ENCODE data around the gene TMEM225B. TPM values are rescaled to one million over a fixed set of nuclear protein-coding genes. Genes with fewer than 3 reads are reported as not detected.
A peak's percentile ranks its signal among the peaks of the same experiment; 100 is the strongest.

The TMEM225B gene
- polyA plus RNA-seq, 1 donor from 2014 or later, result 1.6 TPM

DNA sequence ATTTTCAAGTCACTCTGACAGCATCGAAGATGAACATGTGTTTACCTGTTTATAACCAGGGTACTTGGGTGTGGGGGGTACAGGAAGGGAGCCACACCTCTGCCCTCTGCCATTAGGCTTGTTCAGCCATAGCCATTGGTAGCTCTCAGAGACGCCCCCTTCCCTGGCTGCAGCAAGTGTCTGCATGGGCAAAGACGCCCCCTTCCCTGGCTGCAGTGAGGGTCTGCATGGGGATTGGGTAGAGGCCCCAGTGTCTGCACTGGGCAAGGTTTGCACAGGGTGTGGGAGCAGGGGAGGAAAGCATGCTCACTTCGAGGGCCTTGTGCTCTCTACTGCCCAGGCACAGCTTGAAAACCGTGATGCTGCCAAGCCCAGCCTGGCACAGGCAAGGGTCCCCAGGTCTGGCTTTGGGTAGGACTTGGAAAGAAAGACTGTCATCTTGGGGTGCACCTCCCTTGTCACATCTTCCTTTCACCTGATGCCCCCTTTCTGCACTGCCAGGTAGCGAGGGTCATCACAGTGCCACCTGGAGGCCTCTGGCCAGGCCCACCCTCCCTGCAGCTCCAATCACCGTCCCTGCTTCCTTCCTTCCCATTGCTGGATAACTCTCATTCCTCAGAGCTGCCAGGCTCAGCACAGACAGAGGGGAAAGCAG is 3.7 kb downstream of the TMEM225B start:
- Mint-ChIP-seq H3K27me3 (no peaks in the 10 kb centered on the region), H3K27ac (no peak overlapping the region), H3K9me3 (no peaks in the 10 kb centered on the region), H3K4me3 (no peak overlapping the region), H3K36me3 (no peaks in the 10 kb centered on the region), H3K4me1 (no peaks in the 10 kb centered on the region)

DNA sequence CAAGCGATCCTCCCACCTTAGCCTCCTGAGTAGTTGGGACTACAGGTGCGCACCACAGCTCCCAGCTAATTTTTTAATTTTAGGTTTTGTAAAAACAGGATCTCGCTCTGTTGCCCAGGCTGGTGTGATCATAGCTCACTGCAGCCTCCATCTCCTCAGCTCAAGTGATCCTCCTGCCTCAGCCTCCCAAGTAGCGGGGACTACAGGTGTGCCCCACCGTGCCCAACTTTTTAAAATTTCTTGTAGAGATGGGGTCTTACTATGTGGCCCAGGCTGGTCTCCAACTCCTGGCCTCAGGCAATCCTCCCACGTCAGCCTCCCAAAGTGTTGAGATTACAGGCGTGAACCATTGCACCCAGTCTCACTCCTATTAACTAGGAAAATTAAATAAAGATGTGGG is 7.5 kb downstream of the TMEM225B start:
- no peak overlapping the region for H3K4me3 Mint-ChIP-seq
- no peaks in the 10 kb centered on the region for H3K9me3 Mint-ChIP-seq
- H3K4me1 Mint-ChIP-seq, result no peaks in the 10 kb centered on the region
- H3K27me3 Mint-ChIP-seq, result peaks cover under 1% of the 10 kb centered on the region
- no peaks in the 10 kb centered on the region for H3K36me3 Mint-ChIP-seq
- no peak overlapping the region for H3K27ac Mint-ChIP-seq

- H3K36me3 Mint-ChIP-seq, result no peaks in the 10 kb centered on the region
- H3K4me1 Mint-ChIP-seq, result no peaks in the 10 kb centered on the region
- H3K27me3 Mint-ChIP-seq, result peaks cover 4% of the 10 kb centered on the region
- no peak overlapping the region for H3K27ac Mint-ChIP-seq
- no peaks in the 10 kb centered on the region for H3K9me3 Mint-ChIP-seq
- no peak overlapping the region for H3K4me3 Mint-ChIP-seq
Measured at GRCh38 chr7:99606531-99606930, 8.5 kb downstream of the TMEM225B start.

DNA sequence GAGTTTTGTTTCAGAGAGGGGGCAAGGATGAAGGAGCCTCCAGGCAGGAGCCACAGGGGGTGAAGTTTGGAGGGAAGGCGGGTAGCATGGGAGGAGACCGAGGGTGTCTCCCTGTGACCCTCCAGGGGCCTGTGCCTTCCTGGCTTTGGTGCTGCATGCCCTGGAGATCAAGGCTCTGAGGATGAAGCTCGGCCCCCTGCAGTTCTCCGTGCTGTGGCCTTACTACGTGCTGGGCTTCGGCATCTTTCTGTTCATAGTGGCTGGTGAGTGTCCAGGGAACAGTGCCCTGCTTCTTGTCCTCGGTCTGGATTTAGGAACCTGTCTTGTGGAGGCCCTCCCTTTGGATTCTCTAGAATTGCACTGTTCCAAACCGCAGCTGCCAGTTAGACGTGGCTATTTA is 9.5 kb downstream of the TMEM225B start:
- Mint-ChIP-seq H3K27me3 (peaks cover 4% of the 10 kb centered on the region), H3K27ac (no peak overlapping the region), H3K9me3 (no peaks in the 10 kb centered on the region), H3K36me3 (no peaks in the 10 kb centered on the region), H3K4me1 (no peaks in the 10 kb centered on the region), H3K4me3 (no peak overlapping the region)

DNA sequence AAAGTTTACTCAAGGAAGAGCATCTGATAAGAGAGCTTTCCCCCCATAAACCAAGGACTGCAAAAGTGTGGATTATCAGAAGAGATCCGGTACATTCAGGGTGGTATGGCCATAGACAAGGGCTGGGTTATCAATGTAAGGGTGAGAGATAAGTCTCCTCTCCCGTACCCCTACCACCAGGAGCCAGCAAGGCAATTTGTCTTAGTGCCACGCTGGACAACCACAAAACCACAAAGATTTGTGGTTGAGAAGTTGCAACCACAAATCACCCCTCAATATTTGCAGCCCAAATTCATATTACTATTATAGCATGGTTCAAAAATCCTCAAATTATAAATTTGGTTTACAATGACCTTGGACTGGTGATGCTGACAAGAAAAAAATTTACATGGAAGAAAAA is 16.4 kb downstream of the TMEM225B start:
- H3K4me1 Mint-ChIP-seq, result peaks cover 23 to 39% (median 27%) of the 10 kb centered on the region in 3 donors
- H3K27me3 Mint-ChIP-seq, result peaks cover 4% of the 10 kb centered on the region
- peak overlapping the region in 1 of 4 donors; percentile 97 for H3K4me3 Mint-ChIP-seq
- no peaks in the 10 kb centered on the region for H3K36me3 Mint-ChIP-seq
- H3K9me3 Mint-ChIP-seq, result no peaks in the 10 kb centered on the region
- H3K27ac Mint-ChIP-seq, result peak overlapping the region in 2 of 3 donors; percentile 23 to 33

DNA sequence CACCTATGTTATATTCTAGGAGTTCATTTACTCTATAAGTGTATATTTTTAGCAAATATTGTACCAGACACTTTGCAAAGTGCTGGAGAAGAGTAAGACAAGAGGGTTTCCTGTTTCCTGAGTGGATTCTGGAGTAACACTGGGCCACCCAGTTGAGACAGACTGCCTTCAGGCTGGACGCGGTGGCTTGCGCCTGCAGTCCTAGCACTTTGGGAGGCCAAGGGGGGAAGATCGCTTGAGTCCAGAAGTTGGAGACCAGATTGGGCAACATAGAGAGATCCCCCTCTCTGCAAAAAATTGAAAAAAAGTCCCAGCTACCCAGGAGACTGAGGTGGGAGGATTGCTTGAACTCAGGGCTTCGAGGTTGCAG is 17.9 kb downstream of the TMEM225B start:
- H3K27ac Mint-ChIP-seq, result peak overlapping the region; percentile 39 to 75 (median 52)
- no peaks in the 10 kb centered on the region for H3K36me3 Mint-ChIP-seq
- H3K4me1 Mint-ChIP-seq, result peaks cover 23 to 39% (median 27%) of the 10 kb centered on the region in 3 donors
- no peaks in the 10 kb centered on the region for H3K27me3 Mint-ChIP-seq
- H3K9me3 Mint-ChIP-seq, result no peaks in the 10 kb centered on the region
- peak overlapping the region; percentile 97 to 99 (median 97) for H3K4me3 Mint-ChIP-seq

- H3K27me3 Mint-ChIP-seq, result no peaks in the 10 kb centered on the region
- no peaks in the 10 kb centered on the region for H3K36me3 Mint-ChIP-seq
- H3K4me3 Mint-ChIP-seq, result peak within 1 kb of the TSS; percentile 97 to 99 (median 97)
- peak within 1 kb of the TSS; percentile 75 to 92 (median 88) for H3K27ac Mint-ChIP-seq
- no peaks in the 10 kb centered on the region for H3K9me3 Mint-ChIP-seq
- peaks cover 23 to 39% (median 27%) of the 10 kb centered on the region in 3 donors for H3K4me1 Mint-ChIP-seq
Measured at GRCh38 chr7:99616359-99617191, 18.5 kb downstream of the TMEM225B start, which contains the start of gene ZSCAN25. Gene ZSCAN25 (plus strand): TSS chr7:99616946. CDS start chr7:99619607, 2,661 bp downstream.

- peak overlapping the region; percentile 97 to 99 (median 97) for H3K4me3 Mint-ChIP-seq
- H3K36me3 Mint-ChIP-seq, result no peaks in the 10 kb centered on the region
- no peaks in the 10 kb centered on the region for H3K27me3 Mint-ChIP-seq
- H3K27ac Mint-ChIP-seq, result peak overlapping the region; percentile 75 to 92 (median 88)
- no peaks in the 10 kb centered on the region for H3K9me3 Mint-ChIP-seq
- peaks cover 23 to 39% (median 27%) of the 10 kb centered on the region in 3 donors for H3K4me1 Mint-ChIP-seq
Measured at GRCh38 chr7:99617192-99617781, 19.2 kb downstream of the TMEM225B start.

GRCh38 chr7:99618726-99619125 is 20.7 kb downstream of the TMEM225B start:
- Mint-ChIP-seq H3K4me1 (peaks cover 23 to 39% (median 27%) of the 10 kb centered on the region in 3 donors), H3K27ac (no peak overlapping the region), H3K9me3 (no peaks in the 10 kb centered on the region), H3K4me3 (peak overlapping the region; percentile 1 to 97 (median 35)), H3K36me3 (peaks cover 1% of the 10 kb centered on the region), H3K27me3 (no peaks in the 10 kb centered on the region)

GRCh38 chr7:99619571-99620130 is 21.6 kb downstream of the TMEM225B start:
- H3K36me3 Mint-ChIP-seq, result peaks cover 1% of the 10 kb centered on the region
- H3K4me1 Mint-ChIP-seq, result peaks cover 23 to 39% (median 27%) of the 10 kb centered on the region in 3 donors
- H3K4me3 Mint-ChIP-seq, result peak overlapping the region in 1 of 4 donors; percentile 97

GRCh38 chr7:99621271-99621670 is 23.2 kb downstream of the TMEM225B start:
- Mint-ChIP-seq H3K4me3 (peak overlapping the region in 1 of 4 donors; percentile 14), H3K27ac (no peak overlapping the region), H3K9me3 (no peaks in the 10 kb centered on the region), H3K4me1 (peaks cover 19 to 37% (median 21%) of the 10 kb centered on the region in 3 donors), H3K27me3 (no peaks in the 10 kb centered on the region), H3K36me3 (peaks cover 3% of the 10 kb centered on the region)

More at GRCh38 chr7:99619571-99620130, 21.6 kb downstream of the TMEM225B start:
- Mint-ChIP-seq H3K27me3 (no peaks in the 10 kb centered on the region), H3K27ac (peak overlapping the region in 1 of 3 donors; percentile 23), H3K9me3 (no peaks in the 10 kb centered on the region)

GRCh38 chr7:99622596-99622995 is 24.5 kb downstream of the TMEM225B start:
- Mint-ChIP-seq H3K4me3 (no peak overlapping the region), H3K4me1 (peaks cover 13 to 24% (median 14%) of the 10 kb centered on the region in 3 donors), H3K27me3 (no peaks in the 10 kb centered on the region), H3K36me3 (peaks cover 3% of the 10 kb centered on the region), H3K27ac (peak overlapping the region in 1 of 3 donors; percentile 39), H3K9me3 (no peaks in the 10 kb centered on the region)

DNA sequence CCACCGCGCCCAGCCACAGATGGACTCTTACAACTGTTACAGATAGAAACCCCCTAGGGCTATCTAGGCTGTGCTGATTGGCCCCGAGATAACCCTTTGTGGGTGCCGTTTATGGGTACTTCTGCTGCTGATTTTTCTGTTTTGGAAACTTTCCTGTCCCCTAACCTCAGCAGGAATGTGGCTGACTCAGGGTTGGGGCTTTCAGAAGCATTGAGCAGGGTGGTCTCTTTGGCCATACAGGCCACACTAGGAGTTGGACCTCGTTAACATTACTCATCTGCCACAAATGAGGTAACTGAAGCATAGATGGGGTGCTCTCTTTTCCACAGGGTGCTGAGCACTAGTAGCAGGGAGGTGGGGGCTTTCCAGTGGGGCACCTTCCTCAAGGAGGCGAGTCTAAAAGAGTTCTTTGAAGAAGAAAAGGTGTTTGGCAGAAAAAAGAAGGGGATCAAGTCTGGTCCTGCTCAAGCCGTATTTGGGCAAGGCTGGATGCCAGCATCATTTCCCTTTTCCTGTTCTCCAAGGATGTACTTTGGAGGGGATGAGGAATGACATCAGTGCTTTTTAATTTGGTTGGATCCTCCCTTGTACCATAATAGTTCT is 25.1 kb downstream of the TMEM225B start:
- Mint-ChIP-seq H3K4me3 (peak overlapping the region in 1 of 4 donors; percentile 47), H3K4me1 (peaks cover 8 to 18% (median 9%) of the 10 kb centered on the region in 3 donors)

DNA sequence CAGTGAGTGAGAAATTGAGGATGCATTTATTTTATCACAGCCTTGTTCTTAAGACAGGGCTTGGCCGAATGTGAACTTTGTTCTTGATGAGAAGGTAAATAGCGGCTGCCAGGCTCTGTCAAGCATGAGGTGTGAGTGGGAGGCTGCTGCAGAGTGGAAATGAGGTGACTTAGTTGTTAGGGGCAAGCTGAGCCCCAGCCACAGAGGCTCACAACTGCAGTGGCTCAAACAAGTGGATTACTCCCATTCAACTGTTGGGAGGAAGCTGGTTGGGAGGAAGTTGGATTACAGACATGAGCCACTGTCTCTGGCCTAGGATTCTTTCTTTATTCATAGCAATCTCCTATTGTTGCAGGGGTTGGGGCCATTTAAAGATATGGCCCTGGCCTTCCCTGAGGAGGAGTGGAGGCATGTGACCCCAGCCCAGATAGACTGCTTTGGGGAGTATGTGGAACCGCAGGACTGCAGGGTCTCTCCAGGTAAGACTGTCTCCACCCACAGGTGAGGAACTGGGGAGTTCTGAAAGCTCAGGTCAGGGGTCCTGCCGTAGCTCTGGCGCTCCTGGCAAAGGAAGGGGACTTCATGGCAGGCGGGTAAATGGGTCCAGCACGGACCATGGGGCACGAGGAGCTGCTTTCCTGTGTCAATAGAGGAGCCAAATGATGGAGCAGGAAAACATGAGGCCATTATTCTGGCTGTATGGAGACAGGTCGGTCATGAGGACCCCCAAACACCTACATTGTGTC is 25.8 kb downstream of the TMEM225B start:
- Mint-ChIP-seq H3K4me1 (peaks cover 2 to 11% (median 4%) of the 10 kb centered on the region in 3 donors), H3K27me3 (no peaks in the 10 kb centered on the region), H3K4me3 (no peak overlapping the region), H3K27ac (peak overlapping the region in 2 of 3 donors; percentile 53 to 56), H3K9me3 (no peaks in the 10 kb centered on the region), H3K36me3 (peaks cover 6% of the 10 kb centered on the region)

More for the DNA sequence above, 25.1 kb downstream of the TMEM225B start:
- Mint-ChIP-seq H3K9me3 (no peaks in the 10 kb centered on the region), H3K27ac (peak overlapping the region in 1 of 3 donors; percentile 53), H3K27me3 (no peaks in the 10 kb centered on the region), H3K36me3 (peaks cover 4% of the 10 kb centered on the region)
